NOMO-1 (cell line): ENCODE measurements around the gene ZFP1.

Experiments
- DNase-seq, 2 experiments: peaks; one replicate each; lab custom pipeline; 2025; ENCODE audit not compliant: unreplicated experiment in 2 of 2; lab: John Stamatoyannopoulos, UW

The ZFP1 gene

GRCh38 chr16:75147968-75148310, 385 bp upstream of the ZFP1 start:
- no peak for DNase-seq

GRCh38 chr16:75151798-75152197, 3.5 kb downstream of the ZFP1 start:
- DNase-seq = no peak

GRCh38 chr16:75152635-75153034, 4.3 kb downstream of the ZFP1 start:
- no peak for DNase-seq

- DNase-seq = no peak
Observed at GRCh38 chr16:75160386-75160785, 12.1 kb downstream of the ZFP1 start.

- no peak for DNase-seq
Observed at GRCh38 chr16:75169899-75170405, 21.6 kb downstream of the ZFP1 start.

GRCh38 chr16:75172578-75172977, 24.3 kb downstream of the ZFP1 start:
- no peak for DNase-seq

GRCh38 chr16:75175074-75175473, 26.8 kb downstream of the ZFP1 start:
- DNase-seq = no peak

- no peak for DNase-seq
Observed at GRCh38 chr16:75176926-75177325, 28.6 kb downstream of the ZFP1 start.

GRCh38 chr16:75179208-75179607, 30.9 kb downstream of the ZFP1 start:
- no peak for DNase-seq

GRCh38 chr16:75181630-75182029, 33.3 kb downstream of the ZFP1 start:
- peak in 1 of 2 experiments; percentile 8 for DNase-seq

- DNase-seq = no peak
Observed at GRCh38 chr16:75188832-75189477, 40.6 kb downstream of the ZFP1 start.

- DNase-seq = no peak
Observed at GRCh38 chr16:75189638-75190245, 41.4 kb downstream of the ZFP1 start.

GRCh38 chr16:75192606-75193264, 44.4 kb downstream of the ZFP1 start:
- DNase-seq = no peak

- DNase-seq = no peak
Observed at GRCh38 chr16:75193265-75193650, 44.9 kb downstream of the ZFP1 start.

- DNase-seq = no peak
Observed at GRCh38 chr16:75193730-75194444, 45.6 kb downstream of the ZFP1 start.

GRCh38 chr16:75195811-75196790, 47.8 kb downstream of the ZFP1 start:
- no peak for DNase-seq

GRCh38 chr16:75196836-75197235, 48.5 kb downstream of the ZFP1 start:
- no peak for DNase-seq

- DNase-seq = peak in 1 of 2 experiments; percentile 10
Observed at GRCh38 chr16:75197522-75198134, 49.3 kb downstream of the ZFP1 start.

GRCh38 chr16:75198135-75198600, 49.8 kb downstream of the ZFP1 start:
- DNase-seq = no peak
